HepG2 (cell line): ENCODE results near the gene EDC3. TPM values are rescaled to one million over a fixed set of nuclear protein-coding genes. Genes with fewer than 3 reads are reported as not detected.

Experiments
- ATAC-seq: fragments of 200-7000 bp; cut with Tn5 transposase; 3 replicates; pipeline ENCODE4 v1.9.1; 2020; ENCODE audit warnings: mild to moderate bottlenecking, moderate library complexity
- BruUV-seq: library from RNA; stranded (reverse); fragments of 400-500 nt; replicated peaks from 2 replicates; lab custom pipeline; 2021; lab: Mats Ljungman, UMichigan
- CTCF ChIA-PET: fragments of 300-600 bp; formaldehyde crosslinking; extraction: SDS; loops from one replicate; lab custom pipeline; 2021; ENCODE audit warnings: low total read pairs, inconsistent platforms, low intra/inter-chr PET ratio; lab: Yijun Ruan, JAX
- POLR2A ChIA-PET: fragments of 350-600 bp; sonication (Branson Sonifier 250); formaldehyde crosslinking; loops from one replicate; lab custom pipeline; 2020; ENCODE audit warnings: antibody characterized with exemption, inconsistent platforms; lab: Yijun Ruan, JAX
- DNase-seq: peaks from one replicate; pipeline ENCODE4 v3.0.0-alpha.2; 2015; ENCODE audit warnings: low spot score
- FAIRE-seq: peaks from 3 replicates; lab custom pipeline; 2011; peaks lifted over from hg19 to GRCh38; lab: Jason Lieb, UNC
- H2AFZ ChIP-seq: one replicate; pipeline ENCODE4 v1.6.1; 2011; ENCODE audit warnings: low read length, inconsistent platforms
- H3K27ac ChIP-seq: fragments of 300-600 bp; 3 replicates; pipeline ENCODE4 v1.8.0; 2011; ENCODE audit warnings: mixed run types, mild to moderate bottlenecking, mixed read lengths, low read length, inconsistent platforms; ENCODE audit not compliant: insufficient read depth; ENCODE audit errors: extremely low read length
- H3K27me3 ChIP-seq, 2 experiments: fragments of 200-600 bp in 1 of 2; 2 replicates in 1 of 2; 3 replicates in 1 of 2; pipeline versions ENCODE4 v1.6.0 to v1.8.0; 2011; ENCODE audit warnings: low read length in 2 of 2, mild to moderate bottlenecking in 2 of 2, moderate library complexity in 2 of 2, inconsistent platforms in 1 of 2; ENCODE audit not compliant: insufficient read depth in 2 of 2, control insufficient read depth in 1 of 2
- H3K36me3 ChIP-seq, 2 experiments: fragments of 200-600 bp in 1 of 2; replicated peaks in 1 of 2; 2 replicates in 1 of 2; 3 replicates in 1 of 2; pipeline versions ENCODE4 v1.5.1 to v1.8.0; 2011; ENCODE audit warnings: low read length in 2 of 2, inconsistent platforms in 1 of 2; ENCODE audit not compliant: insufficient read depth in 2 of 2, control insufficient read depth in 1 of 2
- H3K4me1 ChIP-seq: 2 replicates; pipeline ENCODE4 v1.5.1; 2012; ENCODE audit warnings: low read length, inconsistent platforms; ENCODE audit not compliant: insufficient read depth
- H3K4me2 ChIP-seq: 2 replicates; pipeline ENCODE4 v1.6.0; 2011; ENCODE audit warnings: low read depth, low read length, inconsistent platforms
- H3K4me3 ChIP-seq, 3 experiments: fragments of 200-600 bp in 1 of 3; sonication (generic), shearing (Covaris generic) in 1 of 3; replicated peaks in 1 of 3; 2 replicates each; pipeline ENCODE4 v1.5.1; 2011 to 2016; ENCODE audit warnings: low read length in 3 of 3, inconsistent platforms in 2 of 3, low read depth in 2 of 3, mild to moderate bottlenecking in 2 of 3, control low read depth in 1 of 3, mixed read lengths in 1 of 3; ENCODE audit not compliant: insufficient read depth in 1 of 3
- H3K79me2 ChIP-seq: one replicate; pipeline ENCODE4 v1.6.1; 2011; ENCODE audit warnings: low read length, inconsistent platforms; ENCODE audit not compliant: insufficient read depth
- H3K9ac ChIP-seq: 2 replicates; pipeline ENCODE4 v1.6.0; 2011; ENCODE audit warnings: mild to moderate bottlenecking, low read depth, low read length, inconsistent platforms; ENCODE audit not compliant: insufficient read depth
- H3K9me3 ChIP-seq: 2 replicates; pipeline ENCODE4 v1.5.1; 2012; ENCODE audit warnings: mild to moderate bottlenecking, low read length
- H4K20me1 ChIP-seq: 2 replicates; pipeline ENCODE4 v1.6.0; 2011; ENCODE audit warnings: inconsistent platforms, mild to moderate bottlenecking, low read length, moderate library complexity; ENCODE audit not compliant: insufficient read depth
- FLYWCH1 ChIP-seq: sonication (generic); formaldehyde crosslinking; IDR thresholded peaks from 2 replicates; pipeline ENCODE4 v1.8.1; 2023; ENCODE audit warnings: mild to moderate bottlenecking, missing genetic modification reagents
- NFRKB ChIP-seq: fragments of 450-650 bp; IDR thresholded peaks from 2 replicates; pipeline ENCODE4 v1.6.1; 2017
- ZMYM4 ChIP-seq: sonication (generic); formaldehyde crosslinking; IDR thresholded peaks from 2 replicates; pipeline ENCODE4 v1.8.1; 2023; ENCODE audit warnings: mild to moderate bottlenecking, missing genetic modification reagents
- ZNF138 ChIP-seq: sonication (generic); formaldehyde crosslinking; IDR thresholded peaks from 2 replicates; pipeline ENCODE4 v1.5.0; 2020; ENCODE audit warnings: mild to moderate bottlenecking, low read depth, missing genetic modification reagents
- ZNF292 ChIP-seq: sonication (generic); formaldehyde crosslinking; IDR thresholded peaks from 2 replicates; pipeline ENCODE4 v1.8.1; 2022; ENCODE audit warnings: mild to moderate bottlenecking, low read depth, missing genetic modification reagents, borderline replicate concordance
- ZNF343 ChIP-seq: sonication (generic); formaldehyde crosslinking; IDR thresholded peaks from 2 replicates; pipeline ENCODE4 v1.4.0; 2020; ENCODE audit warnings: mild to moderate bottlenecking, missing genetic modification reagents
- ZNF484 ChIP-seq: sonication (generic); formaldehyde crosslinking; IDR thresholded peaks from 2 replicates; pipeline ENCODE4 v1.5.1; 2020; ENCODE audit warnings: mild to moderate bottlenecking, low read depth, missing genetic modification reagents, borderline replicate concordance
- ZNF557 ChIP-seq: sonication (generic); formaldehyde crosslinking; IDR thresholded peaks from 2 replicates; pipeline ENCODE4 v1.4.0; 2020; ENCODE audit warnings: missing genetic modification reagents
- WGBS: methylation state at CpG from one replicate; pipeline ENCODE4 v1.1.6; 2017; ENCODE audit warnings: low lambda C conversion rate; 5-methylcytosine and 5-hydroxymethylcytosine counted together
- in situ Hi-C: cut with HindIII; loops from 2 replicates; pipeline ENCODE4 v1.10.0; 2017; ENCODE audit warnings: low pct_unique_long_range_greater_than_20kb; ENCODE audit not compliant: extremely low pct_ligation_motif_present
- intact Hi-C: fragments of 100-400 bp; cut with micrococcal nuclease; formaldehyde crosslinking; loops from one replicate; pipeline ENCODE4 v1.10.0; 2022; ENCODE audit not compliant: unreplicated experiment
- polyA plus RNA-seq, 8 experiments: library from polyadenylated mRNA; depleted of rRNA in 3 of 8; stranded (reverse) in 7 of 8; unstranded in 1 of 8; fragments of >200 nt; fragmentation: Illumina TruSeq in 4 of 8; extraction: Trizol in 4 of 8; gene quantifications; 2 replicates each; pipeline versions ENCODE4 v1.2.1 to v1.2.3, GENCODE V29; 2011 to 2016; ENCODE audit warnings: low read depth in 4 of 8, missing spikeins in 1 of 8, mixed read lengths in 1 of 8; ENCODE audit not compliant: insufficient read depth in 1 of 8
- total RNA-seq, 5 experiments: library from RNA; depleted of rRNA; stranded (reverse); fragments of >200 nt; fragmentation: Illumina TruSeq; extraction: Trizol; gene quantifications; 2 replicates each; pipeline ENCODE4 v1.2.3, GENCODE V29; 2016; ENCODE audit warnings: low read depth in 1 of 5
- TF ChIP-seq, protein P1 (sequence below): sonication (generic); formaldehyde crosslinking; IDR thresholded peaks from 2 replicates; pipeline ENCODE4 v1.4.0; 2020; ENCODE audit warnings: missing genetic modification reagents
- TF ChIP-seq, protein P2 (sequence below): sonication (generic); formaldehyde crosslinking; IDR thresholded peaks from 2 replicates; pipeline ENCODE4 v1.9.0; 2022; ENCODE audit warnings: missing genetic modification reagents, mild to moderate bottlenecking, borderline replicate concordance

EDC3 gene
- total and polyA plus RNA-seq, 2 of the 13 experiments (the other 11 are each of a cell fraction or from before 2014, with no cell fraction given) = 17.4 to 32.0 TPM

DNA sequence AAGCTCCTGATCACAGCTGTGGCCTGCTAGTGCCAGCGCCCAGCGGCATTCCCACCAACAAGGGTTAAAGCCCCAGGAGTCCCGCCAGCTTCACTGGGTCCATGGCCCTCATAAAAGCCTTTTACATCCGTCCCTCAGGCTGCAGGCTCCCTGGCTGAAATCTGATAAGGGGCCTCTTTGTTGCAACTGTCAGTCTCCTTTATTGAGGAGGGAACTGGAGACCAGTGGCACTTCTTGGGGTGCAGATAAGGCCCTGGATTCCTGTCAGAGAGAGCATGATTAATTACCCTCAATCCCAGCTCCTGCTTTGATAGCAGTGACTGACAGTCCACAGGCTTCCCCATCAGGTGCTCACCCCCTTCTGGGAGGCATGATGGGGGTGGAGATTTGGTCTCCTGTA, 111.0 kb downstream of the EDC3 start:
- 89% methylated on average over 4 of the region's 4 CpGs for WGBS
- ChIA-PET CTCF (no interaction called here), POLR2A (no interaction called here)
- no peaks in the 10 kb centered on the region for H3K27me3 ChIP-seq
- DNase-seq (no peak), ATAC-seq (no peak), FAIRE-seq (no peak)
- no peak overlapping the region for H3K4me3 ChIP-seq
- no peaks in the 10 kb centered on the region for H3K9me3 ChIP-seq
- no peak overlapping the region for H3K27ac ChIP-seq
- no peak overlapping the region for H3K4me2 ChIP-seq
- no peaks in the 10 kb centered on the region for H3K79me2 ChIP-seq
- H4K20me1 ChIP-seq = no peaks in the 10 kb centered on the region
- peaks cover 4 to 6% of the 10 kb centered on the region in 2 experiments; a peak in 3 of 5 replicates for H3K36me3 ChIP-seq
- in situ Hi-C loops = no loop called here
- no peak overlapping the region for H3K9ac ChIP-seq
- intact Hi-C loops = no loop called here
- TF ChIP-seq, protein P1, sequence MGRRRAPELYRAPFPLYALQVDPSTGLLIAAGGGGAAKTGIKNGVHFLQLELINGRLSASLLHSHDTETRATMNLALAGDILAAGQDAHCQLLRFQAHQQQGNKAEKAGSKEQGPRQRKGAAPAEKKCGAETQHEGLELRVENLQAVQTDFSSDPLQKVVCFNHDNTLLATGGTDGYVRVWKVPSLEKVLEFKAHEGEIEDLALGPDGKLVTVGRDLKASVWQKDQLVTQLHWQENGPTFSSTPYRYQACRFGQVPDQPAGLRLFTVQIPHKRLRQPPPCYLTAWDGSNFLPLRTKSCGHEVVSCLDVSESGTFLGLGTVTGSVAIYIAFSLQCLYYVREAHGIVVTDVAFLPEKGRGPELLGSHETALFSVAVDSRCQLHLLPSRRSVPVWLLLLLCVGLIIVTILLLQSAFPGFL (CRISPR knock-in tag) = no peak
- TF ChIP-seq ZNF138 (CRISPR knock-in tag) (no peak), FLYWCH1 (CRISPR knock-in tag) (no peak)
- TF ChIP-seq, protein P2, sequence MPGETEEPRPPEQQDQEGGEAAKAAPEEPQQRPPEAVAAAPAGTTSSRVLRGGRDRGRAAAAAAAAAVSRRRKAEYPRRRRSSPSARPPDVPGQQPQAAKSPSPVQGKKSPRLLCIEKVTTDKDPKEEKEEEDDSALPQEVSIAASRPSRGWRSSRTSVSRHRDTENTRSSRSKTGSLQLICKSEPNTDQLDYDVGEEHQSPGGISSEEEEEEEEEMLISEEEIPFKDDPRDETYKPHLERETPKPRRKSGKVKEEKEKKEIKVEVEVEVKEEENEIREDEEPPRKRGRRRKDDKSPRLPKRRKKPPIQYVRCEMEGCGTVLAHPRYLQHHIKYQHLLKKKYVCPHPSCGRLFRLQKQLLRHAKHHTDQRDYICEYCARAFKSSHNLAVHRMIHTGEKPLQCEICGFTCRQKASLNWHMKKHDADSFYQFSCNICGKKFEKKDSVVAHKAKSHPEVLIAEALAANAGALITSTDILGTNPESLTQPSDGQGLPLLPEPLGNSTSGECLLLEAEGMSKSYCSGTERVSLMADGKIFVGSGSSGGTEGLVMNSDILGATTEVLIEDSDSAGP (CRISPR knock-in tag) = no peak
- H3K4me1 ChIP-seq = no peaks in the 10 kb centered on the region
- BruUV-seq = no TSS peak
- H2AFZ ChIP-seq = no peak overlapping the region

DNA sequence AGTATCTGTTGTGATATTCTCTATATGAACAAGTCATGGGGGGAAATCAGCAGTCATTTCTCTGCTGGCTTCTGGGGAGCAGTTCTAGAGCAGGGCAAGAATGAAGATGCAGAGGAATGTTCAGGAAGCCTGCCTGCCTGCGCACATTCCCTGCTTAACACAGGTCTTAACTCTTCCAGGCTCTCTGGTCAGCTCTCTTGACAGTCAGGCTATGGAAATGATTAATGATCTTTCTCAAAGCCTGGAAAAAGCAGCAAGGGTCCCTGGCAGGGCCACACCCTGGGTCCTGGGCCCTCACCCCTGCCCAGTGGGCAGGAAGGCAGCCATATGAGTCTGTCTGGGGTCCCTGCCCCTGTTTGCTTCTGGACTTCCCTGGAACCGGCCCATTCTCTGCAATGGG, 111.6 kb downstream of the EDC3 start:
- Histone ChIP-seq H3K79me2 (no peaks in the 10 kb centered on the region), H3K4me2 (no peak overlapping the region), H3K9me3 (no peaks in the 10 kb centered on the region), H2AFZ (no peak overlapping the region), H3K4me1 (no peaks in the 10 kb centered on the region), H3K36me3 (peaks cover 6 to 7% of the 10 kb centered on the region in 2 experiments; a peak in 3 of 5 replicates), H3K9ac (no peak overlapping the region), H3K27ac (no peak overlapping the region), H4K20me1 (no peaks in the 10 kb centered on the region), H3K4me3 (no peak overlapping the region), H3K27me3 (no peaks in the 10 kb centered on the region)
- WGBS = 90% methylated on average over 2 of the region's 2 CpGs
- BruUV-seq = no TSS peak
- intact Hi-C loops (no loop called here), in situ Hi-C loops (no loop called here)
- ATAC-seq (no peak), FAIRE-seq (no peak), DNase-seq (no peak)
- POLR2A ChIA-PET = no interaction called here
- CTCF ChIA-PET = no interaction called here
- no peak for TF ChIP-seq ZMYM4 (CRISPR knock-in tag)
- TF ChIP-seq NFRKB = no peak
- TF ChIP-seq ZNF557 = no peak
- no peak for TF ChIP-seq ZNF343 (CRISPR knock-in tag)
- TF ChIP-seq ZNF484 (CRISPR knock-in tag) = no peak
- no peak for TF ChIP-seq ZNF292
